Gastroesophageal sphincter (tissue), 4 donors: ENCODE data around the gene CDYL. TPM values are rescaled to one million over a fixed set of nuclear protein-coding genes. Genes with fewer than 3 reads are reported as not detected.

Source experiments
- ATAC-seq: fragments of 150-250 bp; one replicate; pipeline ENCODE4 v1.9.1; 2016; ENCODE audit warnings: mild to moderate bottlenecking, moderate library complexity
- H3K27ac ChIP-seq, 4 donors: fragments of 200-600 bp; sonication (generic) in 3 of 4; 1 replicate in 3 of 4; 2 replicates in 1 of 4; pipeline ENCODE4 v1.5.1; 2016 to 2019
- H3K27me3 ChIP-seq: fragments of 200-600 bp; sonication (generic); one replicate; pipeline ENCODE4 v1.5.1; 2019
- H3K36me3 ChIP-seq, 2 donors: fragments of 200-600 bp; sonication (generic); one replicate each; pipeline ENCODE4 v1.5.1; 2019; ENCODE audit warnings: control low read depth in 1 of 2
- H3K4me1 ChIP-seq, 3 donors: fragments of 200-600 bp; sonication (generic); 1 replicate in 2 of 3; 2 replicates in 1 of 3; pipeline ENCODE4 v1.5.1; 2016 to 2019; ENCODE audit warnings: control low read depth in 2 of 3
- H3K4me3 ChIP-seq, 2 donors: fragments of 200-600 bp; sonication (generic); one replicate each; pipeline ENCODE4 v1.5.1; 2019; ENCODE audit warnings: mild to moderate bottlenecking in 1 of 2, moderate library complexity in 1 of 2
- H3K9me3 ChIP-seq, 3 donors: fragments of 200-600 bp; sonication (generic); one replicate each; pipeline ENCODE4 v1.5.1; 2017 to 2019; ENCODE audit warnings: control low read depth in 2 of 3
- CTCF ChIP-seq, 4 experiments: fragments of 200-600 bp in 2 of 4; fragments of 450-650 bp in 2 of 4; sonication (generic) in 1 of 4; IDR thresholded peaks; one replicate each; pipeline ENCODE4 v1.5.1; 2017 to 2019; ENCODE audit warnings: antibody characterized with exemption in 4 of 4, mild to moderate bottlenecking in 2 of 4, moderate library complexity in 2 of 4
- EP300 ChIP-seq: sonication (generic); formaldehyde crosslinking; IDR thresholded peaks from one replicate; pipeline ENCODE4 v1.6.1; 2017; ENCODE audit warnings: antibody characterized with exemption, mild to moderate bottlenecking
- POLR2A ChIP-seq, 2 donors: fragments of 450-650 bp; IDR thresholded peaks; one replicate each; pipeline ENCODE4 v1.6.1; 2017; ENCODE audit warnings: antibody characterized with exemption in 2 of 2, mild to moderate bottlenecking in 2 of 2, moderate library complexity in 1 of 2
- POLR2AphosphoS5 ChIP-seq: sonication (generic); formaldehyde crosslinking; IDR thresholded peaks from one replicate; pipeline ENCODE4 v1.6.1; 2017; ENCODE audit warnings: antibody characterized with exemption
- WGBS, 2 donors: methylation state at CpG; one replicate each; pipeline ENCODE4 v1.1.5; 2018; ENCODE audit warnings: low coverage in 1 of 2; 5-methylcytosine and 5-hydroxymethylcytosine counted together
- total RNA-seq, 4 donors: library from RNA; depleted of rRNA; stranded (reverse); fragments of >200 nt; gene quantifications; one replicate each; pipeline ENCODE4 v1.1.0, GENCODE V29; 2016

The CDYL gene
- total RNA-seq, 4 donors from 2014 or later = 32.0 to 68.3 (median 54.0) TPM

GRCh38 chr6:4967301-4968030 lies 191.3 kb downstream of the CDYL start:
- no peak for TF ChIP-seq POLR2A (IDR thresholded peaks at IDR 0.05)
- no peak for TF ChIP-seq CTCF (IDR thresholded peaks at IDR 0.05)
- TF ChIP-seq POLR2AphosphoS5 = no peak
- no peak for TF ChIP-seq EP300
- Histone ChIP-seq H3K27me3 (no peaks in the 10 kb centered on the region), H3K27ac (no peak overlapping the region), H3K9me3 (no peaks in the 10 kb centered on the region), H3K36me3 (no peaks in the 10 kb centered on the region), H3K4me3 (no peak overlapping the region), H3K4me1 (no peaks in the 10 kb centered on the region)
- no peak for ATAC-seq
- WGBS, 2 donors = 79 to 100% methylated on average over 2 to 3 of the region's 5 CpGs

- Histone ChIP-seq H3K4me1 (peaks cover 0 to 14% (median 0%) of the 10 kb centered on the region in 3 donors), H3K36me3 (no peaks in the 10 kb centered on the region), H3K27me3 (no peaks in the 10 kb centered on the region), H3K27ac (no peak overlapping the region), H3K4me3 (no peak overlapping the region), H3K9me3 (no peaks in the 10 kb centered on the region)
- WGBS, 2 donors = 92 to 100% methylated on average over 5 to 8 of the region's 8 CpGs
- TF ChIP-seq EP300 = no peak
- no peak for ATAC-seq
These were observed 193.5 kb downstream of the CDYL start for GRCh38 chr6:4969609-4970285.

GRCh38 chr6:4970739-4971395 lies 194.7 kb downstream of the CDYL start:
- 27 to 39% methylated on average over 3 to 9 of the region's 9 CpGs for WGBS, 2 donors
- no peaks in the 10 kb centered on the region for H3K36me3 ChIP-seq

GRCh38 chr6:4971851-4972250 lies 195.6 kb downstream of the CDYL start:
- WGBS, 2 donors = 86% methylated on average over 4 to 7 of the region's 7 CpGs
- no peaks in the 10 kb centered on the region for H3K27me3 ChIP-seq
- TF ChIP-seq POLR2A (IDR thresholded peaks at IDR 0.05) (no peak), EP300 (no peak), POLR2AphosphoS5 (no peak), CTCF (IDR thresholded peaks at IDR 0.05) (no peak)
- H3K27ac ChIP-seq = no peak overlapping the region
- no peak for ATAC-seq
- no peak overlapping the region for H3K4me3 ChIP-seq
- no peaks in the 10 kb centered on the region for H3K36me3 ChIP-seq
- peaks cover 0 to 17% (median 0%) of the 10 kb centered on the region in 3 donors for H3K4me1 ChIP-seq
- H3K9me3 ChIP-seq = no peaks in the 10 kb centered on the region

More at GRCh38 chr6:4970739-4971395, 194.7 kb downstream of the CDYL start:
- no peaks in the 10 kb centered on the region for H3K27me3 ChIP-seq
- no peak overlapping the region for H3K27ac ChIP-seq
- TF ChIP-seq POLR2A (IDR thresholded peaks at IDR 0.05) (no peak), EP300 (no peak), CTCF (IDR thresholded peaks at IDR 0.05) (no peak), POLR2AphosphoS5 (no peak)
- H3K9me3 ChIP-seq = no peaks in the 10 kb centered on the region
- H3K4me1 ChIP-seq = peaks cover 0 to 17% (median 0%) of the 10 kb centered on the region in 3 donors
- H3K4me3 ChIP-seq = no peak overlapping the region
- ATAC-seq = no peak

- Histone ChIP-seq H3K4me3 (no peak overlapping the region), H3K27me3 (no peaks in the 10 kb centered on the region), H3K4me1 (peaks cover 0 to 17% (median 0%) of the 10 kb centered on the region in 3 donors), H3K27ac (no peak overlapping the region), H3K36me3 (no peaks in the 10 kb centered on the region), H3K9me3 (no peaks in the 10 kb centered on the region)
- WGBS, 2 donors = 76 to 79% methylated on average over 5 to 6 of the region's 10 CpGs
- TF ChIP-seq POLR2AphosphoS5 = no peak
- no peak for TF ChIP-seq EP300
- TF ChIP-seq POLR2A (IDR thresholded peaks at IDR 0.05) = no peak
- TF ChIP-seq CTCF (IDR thresholded peaks at IDR 0.05) = no peak
- no peak for ATAC-seq
These were observed 196.2 kb downstream of the CDYL start for GRCh38 chr6:4972438-4972837.
